ENCODE data around the gene EMD.

Gene EMD

DNA sequence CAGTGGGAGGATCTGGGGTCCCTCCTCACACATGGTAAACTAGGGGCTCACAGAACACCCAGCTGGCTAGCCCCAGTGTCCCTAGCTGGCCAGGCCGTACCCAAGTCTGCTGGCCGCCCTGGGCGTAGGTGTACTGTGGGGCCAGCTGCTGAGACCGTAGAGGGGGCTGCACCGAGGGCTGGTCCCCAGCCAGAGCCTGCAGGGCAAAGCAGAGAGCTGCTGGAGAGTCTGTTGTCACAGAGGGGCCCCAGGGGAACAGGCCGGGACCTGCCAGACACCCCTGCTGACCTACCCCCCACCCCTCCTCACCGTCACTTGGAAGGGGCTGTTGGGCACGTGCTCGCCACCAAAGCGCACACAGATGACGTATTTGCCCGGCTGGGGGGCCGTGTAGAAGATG lies 24.6 kb upstream of the EMD start:
- TF ChIP-seq, protein P1, sequence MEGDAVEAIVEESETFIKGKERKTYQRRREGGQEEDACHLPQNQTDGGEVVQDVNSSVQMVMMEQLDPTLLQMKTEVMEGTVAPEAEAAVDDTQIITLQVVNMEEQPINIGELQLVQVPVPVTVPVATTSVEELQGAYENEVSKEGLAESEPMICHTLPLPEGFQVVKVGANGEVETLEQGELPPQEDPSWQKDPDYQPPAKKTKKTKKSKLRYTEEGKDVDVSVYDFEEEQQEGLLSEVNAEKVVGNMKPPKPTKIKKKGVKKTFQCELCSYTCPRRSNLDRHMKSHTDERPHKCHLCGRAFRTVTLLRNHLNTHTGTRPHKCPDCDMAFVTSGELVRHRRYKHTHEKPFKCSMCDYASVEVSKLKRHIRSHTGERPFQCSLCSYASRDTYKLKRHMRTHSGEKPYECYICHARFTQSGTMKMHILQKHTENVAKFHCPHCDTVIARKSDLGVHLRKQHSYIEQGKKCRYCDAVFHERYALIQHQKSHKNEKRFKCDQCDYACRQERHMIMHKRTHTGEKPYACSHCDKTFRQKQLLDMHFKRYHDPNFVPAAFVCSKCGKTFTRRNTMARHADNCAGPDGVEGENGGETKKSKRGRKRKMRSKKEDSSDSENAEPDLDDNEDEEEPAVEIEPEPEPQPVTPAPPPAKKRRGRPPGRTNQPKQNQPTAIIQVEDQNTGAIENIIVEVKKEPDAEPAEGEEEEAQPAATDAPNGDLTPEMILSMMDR (IDR thresholded peaks at IDR 0.05), result no peak
- no peak overlapping the region for H3K27ac ChIP-seq
- no peaks in the 10 kb centered on the region for H3K27me3 ChIP-seq
- H3K9me3 ChIP-seq, result no peaks in the 10 kb centered on the region
- peaks cover 100% of the 10 kb centered on the region for H3K36me3 ChIP-seq
- peaks cover 0 to 5% of the 10 kb centered on the region in 2 experiments for H3K4me1 ChIP-seq (ENCODE audit: control insufficient read depth in 1 of 2, insufficient read depth in 1 of 2, low read depth in 1 of 2, low read length in 1 of 2)
- no peak overlapping the region for H3K4me3 ChIP-seq (ENCODE audit: low read depth in 1 of 2, low read length in 1 of 2)

DNA sequence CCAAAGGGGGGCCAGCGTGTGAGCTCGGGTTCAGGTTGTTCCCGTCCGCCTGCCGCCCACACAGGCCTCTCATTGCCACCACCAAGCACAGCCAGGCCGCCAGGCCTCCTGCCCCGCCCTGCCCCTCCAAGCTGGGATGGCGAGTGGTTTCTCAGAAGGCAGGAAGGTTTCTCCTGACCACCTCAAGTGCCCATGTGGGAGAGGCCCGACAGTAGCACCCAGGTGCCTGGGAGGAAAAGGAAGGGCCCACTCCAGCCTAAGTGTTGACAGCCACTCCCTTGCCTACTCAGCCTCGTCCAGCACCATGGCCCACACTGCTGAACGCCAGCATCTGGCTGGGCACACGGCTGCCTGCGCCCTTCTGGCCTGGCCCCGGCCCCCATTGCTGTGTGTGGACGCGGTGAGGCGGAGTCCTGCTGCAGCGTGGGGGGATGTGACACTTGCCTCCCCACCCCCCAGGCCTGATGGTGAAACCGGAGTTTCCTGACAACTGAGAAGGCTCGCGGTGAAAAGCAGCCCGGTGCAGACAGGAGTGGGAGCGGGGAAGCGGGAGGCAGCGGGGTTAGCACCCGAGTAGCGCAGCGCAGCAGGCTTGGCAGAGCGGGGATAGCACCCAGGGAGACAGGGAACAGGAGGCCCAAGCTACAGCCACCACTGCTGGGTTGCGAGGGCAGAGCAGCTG lies 23.9 kb upstream of the EMD start:
- Histone ChIP-seq H3K27me3 (no peaks in the 10 kb centered on the region), H3K27ac (peak overlapping the region; percentile 42), H3K4me1 (ENCODE audit: control insufficient read depth in 1 of 2, insufficient read depth in 1 of 2, low read depth in 1 of 2, low read length in 1 of 2) (peaks cover 0 to 5% of the 10 kb centered on the region in 2 experiments)

DNA sequence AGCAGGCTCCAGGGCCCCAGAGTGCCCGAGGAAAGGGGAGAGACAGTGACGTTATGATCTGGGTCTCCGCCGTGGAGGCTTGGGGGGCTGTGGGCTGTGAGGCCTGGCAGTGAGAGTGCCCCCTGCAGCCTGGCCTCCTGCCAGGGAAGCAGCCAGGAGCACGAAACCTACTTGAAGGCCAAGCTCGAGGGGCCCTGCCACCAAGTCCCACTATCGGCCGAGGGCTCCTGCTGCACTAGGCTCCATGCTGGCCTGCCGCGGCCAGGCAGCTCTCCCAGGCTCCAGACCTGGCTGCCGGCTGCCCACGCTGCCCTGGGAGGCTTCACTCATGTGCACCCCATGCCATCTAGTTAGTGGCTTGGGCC lies 23.3 kb upstream of the EMD start:
- H3K9me3 ChIP-seq, result no peaks in the 10 kb centered on the region
- peaks cover 100% of the 10 kb centered on the region for H3K36me3 ChIP-seq
- H3K4me1 ChIP-seq (ENCODE audit: control insufficient read depth in 1 of 2, insufficient read depth in 1 of 2, low read depth in 1 of 2, low read length in 1 of 2), result peaks cover 0 to 5% of the 10 kb centered on the region in 2 experiments
- H3K4me3 ChIP-seq (ENCODE audit: low read depth in 1 of 2, low read length in 1 of 2), result no peak overlapping the region
- TF ChIP-seq, protein P1 (IDR thresholded peaks at IDR 0.05), result no peak
- peak overlapping the region; percentile 42 for H3K27ac ChIP-seq
- no peaks in the 10 kb centered on the region for H3K27me3 ChIP-seq

More for the DNA sequence above, 23.9 kb upstream of the EMD start:
- TF ChIP-seq, protein P1 (IDR thresholded peaks at IDR 0.05), result no peak
- H3K9me3 ChIP-seq, result no peaks in the 10 kb centered on the region
- peaks cover 100% of the 10 kb centered on the region for H3K36me3 ChIP-seq
- no peak overlapping the region for H3K4me3 ChIP-seq (ENCODE audit: low read depth in 1 of 2, low read length in 1 of 2)

DNA sequence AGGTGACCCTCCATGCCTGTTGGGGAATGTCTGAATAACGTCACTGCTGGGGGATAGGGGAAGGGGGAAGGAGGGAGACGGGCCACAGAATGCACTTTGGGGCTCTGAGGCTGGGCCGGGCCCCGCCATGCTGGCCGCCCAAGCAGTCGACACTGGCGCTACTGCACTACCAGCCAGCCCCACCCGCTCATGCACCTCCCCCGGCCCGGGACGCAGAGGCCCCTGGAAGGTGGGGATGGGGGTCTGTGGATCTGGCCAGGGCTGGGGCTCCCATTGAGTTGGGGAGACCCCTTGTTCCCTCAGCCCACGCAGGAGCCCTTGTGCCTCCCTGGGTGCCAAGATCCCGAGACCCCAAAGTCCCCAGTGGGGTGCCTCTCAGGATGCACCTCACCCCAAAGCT lies 22.5 kb upstream of the EMD start:
- peaks cover 98% of the 10 kb centered on the region for H3K36me3 ChIP-seq
- peaks cover 0 to 5% of the 10 kb centered on the region in 2 experiments for H3K4me1 ChIP-seq (ENCODE audit: control insufficient read depth in 1 of 2, insufficient read depth in 1 of 2, low read depth in 1 of 2, low read length in 1 of 2)
- H3K27ac ChIP-seq, result no peak overlapping the region
- H3K9me3 ChIP-seq, result no peaks in the 10 kb centered on the region
- no peaks in the 10 kb centered on the region for H3K27me3 ChIP-seq
- TF ChIP-seq, protein P1 (IDR thresholded peaks at IDR 0.05), result no peak
- no peak overlapping the region for H3K4me3 ChIP-seq (ENCODE audit: low read depth in 1 of 2, low read length in 1 of 2)

DNA sequence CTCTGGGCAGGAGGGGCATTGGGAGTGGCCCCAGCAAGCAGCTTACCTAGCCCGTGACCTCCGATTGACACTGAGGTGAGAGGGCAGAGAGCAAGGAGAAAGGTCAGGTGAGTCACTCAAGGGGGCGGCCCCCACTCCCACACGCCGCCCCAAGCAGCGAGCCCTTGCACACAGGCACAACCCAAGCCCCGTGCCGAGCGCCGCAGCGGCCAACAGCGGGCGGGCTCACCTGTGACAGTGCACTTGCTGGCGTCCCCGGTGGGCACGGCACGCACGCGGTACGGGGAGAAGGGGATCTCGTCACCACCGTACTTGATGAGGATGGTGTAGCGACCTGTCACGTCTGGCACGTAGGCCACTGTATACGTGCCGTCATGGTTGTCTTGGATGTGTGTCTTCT lies 21.9 kb upstream of the EMD start:
- TF ChIP-seq, protein P1 (IDR thresholded peaks at IDR 0.05), result no peak
- Histone ChIP-seq H3K36me3 (peaks cover 98% of the 10 kb centered on the region), H3K27me3 (no peaks in the 10 kb centered on the region), H3K27ac (no peak overlapping the region), H3K4me3 (ENCODE audit: low read depth in 1 of 2, low read length in 1 of 2) (no peak overlapping the region), H3K9me3 (no peaks in the 10 kb centered on the region), H3K4me1 (ENCODE audit: control insufficient read depth in 1 of 2, insufficient read depth in 1 of 2, low read depth in 1 of 2, low read length in 1 of 2) (peaks cover 0 to 5% of the 10 kb centered on the region in 2 experiments)

All from neutrophil (primary cell).